GM23338 (cell line): ENCODE data around the gene RPS6KA1.

ENCODE experiments used
- CREB1 ChIP-seq: fragments of 250-450 bp; sonication (Bioruptor Pico); IDR thresholded peaks from 2 replicates; pipeline ENCODE4 v1.5.0; 2020; ENCODE audit warnings: low read depth, mild to moderate bottlenecking, moderate library complexity
- CTCF ChIP-seq, 2 experiments: fragments of 200-600 bp in 1 of 2; sonication (generic) in 1 of 2; conservative IDR thresholded peaks; 2 replicates each; pipeline versions ENCODE4 v1.5.1 to v1.6.1; 2016 to 2017; ENCODE audit warnings: antibody characterized with exemption in 2 of 2, low read depth in 2 of 2, mild to moderate bottlenecking in 2 of 2, moderate library complexity in 1 of 2
- ETS1 ChIP-seq: IDR thresholded peaks from 2 replicates; pipeline ENCODE4 v1.6.1; 2016; ENCODE audit warnings: antibody characterized with exemption
- EZH2 ChIP-seq: fragments of 200-600 bp; sonication (generic); IDR thresholded peaks from one replicate; pipeline ENCODE4 v1.8.0; 2017; ENCODE audit warnings: antibody characterized with exemption, mild to moderate bottlenecking, low read depth; ENCODE audit not compliant: unreplicated experiment
- EZH2phosphoT487 ChIP-seq: fragments of 200-600 bp; sonication (generic); IDR thresholded peaks from one replicate; pipeline ENCODE4 v1.8.1; 2018; ENCODE audit warnings: antibody characterized with exemption; ENCODE audit not compliant: unreplicated experiment
- JUNB ChIP-seq: IDR thresholded peaks from one replicate; pipeline ENCODE4 v1.6.1; 2016; ENCODE audit warnings: antibody characterized with exemption; ENCODE audit not compliant: unreplicated experiment
- NANOG ChIP-seq: IDR thresholded peaks from 2 replicates; pipeline ENCODE4 v1.6.1; 2016; ENCODE audit warnings: antibody characterized with exemption, borderline replicate concordance
- POLR2AphosphoS5 ChIP-seq: IDR thresholded peaks from 2 replicates; pipeline ENCODE4 v1.6.1; 2016; ENCODE audit warnings: antibody characterized with exemption, low read depth
- REST ChIP-seq: IDR thresholded peaks from one replicate; pipeline ENCODE4 v1.6.1; 2018; ENCODE audit warnings: antibody characterized with exemption; ENCODE audit not compliant: unreplicated experiment
- STAT1 ChIP-seq: IDR thresholded peaks from one replicate; pipeline ENCODE4 v1.6.1; 2016; ENCODE audit warnings: antibody characterized with exemption; ENCODE audit not compliant: unreplicated experiment
- ZNF114 ChIP-seq: fragments of 250-450 bp; sonication (Bioruptor Pico); IDR thresholded peaks from 2 replicates; pipeline ENCODE4 v1.5.0; 2020; ENCODE audit warnings: mild to moderate bottlenecking, moderate library complexity
- ZNF331 ChIP-seq: fragments of 250-450 bp; sonication (Bioruptor Pico); IDR thresholded peaks from 2 replicates; pipeline ENCODE4 v1.5.0; 2020; ENCODE audit warnings: low read depth, mild to moderate bottlenecking, moderate library complexity
- ZNF462 ChIP-seq: fragments of 250-450 bp; sonication (Bioruptor Pico); IDR thresholded peaks from 2 replicates; pipeline ENCODE4 v1.5.0; 2020; ENCODE audit warnings: mild to moderate bottlenecking, moderate library complexity

GRCh38 chr1:26538480-26539412, 9.2 kb downstream of the RPS6KA1 start:
- TF ChIP-seq CTCF (conservative IDR thresholded peaks at IDR 0.05; ENCODE audit: low read depth in 2 of 2) = peak; percentile 80 to 83
- no peak for TF ChIP-seq REST
- TF ChIP-seq POLR2AphosphoS5 = no peak
- TF ChIP-seq JUNB = no peak
- no peak for TF ChIP-seq EZH2
- no peak for TF ChIP-seq ZNF114 (CRISPR knock-in tag)
- TF ChIP-seq EZH2phosphoT487 = no peak
- no peak for TF ChIP-seq ETS1
- TF ChIP-seq ZNF331 (CRISPR knock-in tag) = no peak
- no peak for TF ChIP-seq CREB1 (CRISPR knock-in tag)
- TF ChIP-seq STAT1 = no peak
- no peak for TF ChIP-seq ZNF462 (CRISPR knock-in tag)
- no peak for TF ChIP-seq NANOG
